ENCODE data around the gene PUS3. TPM values are rescaled to one million over a fixed set of nuclear protein-coding genes. Genes with fewer than 3 reads are reported as not detected.

The PUS3 gene
- total RNA-seq, 4 donors from 2014 or later: 7.3 to 12.2 (median 9.5) TPM

DNA sequence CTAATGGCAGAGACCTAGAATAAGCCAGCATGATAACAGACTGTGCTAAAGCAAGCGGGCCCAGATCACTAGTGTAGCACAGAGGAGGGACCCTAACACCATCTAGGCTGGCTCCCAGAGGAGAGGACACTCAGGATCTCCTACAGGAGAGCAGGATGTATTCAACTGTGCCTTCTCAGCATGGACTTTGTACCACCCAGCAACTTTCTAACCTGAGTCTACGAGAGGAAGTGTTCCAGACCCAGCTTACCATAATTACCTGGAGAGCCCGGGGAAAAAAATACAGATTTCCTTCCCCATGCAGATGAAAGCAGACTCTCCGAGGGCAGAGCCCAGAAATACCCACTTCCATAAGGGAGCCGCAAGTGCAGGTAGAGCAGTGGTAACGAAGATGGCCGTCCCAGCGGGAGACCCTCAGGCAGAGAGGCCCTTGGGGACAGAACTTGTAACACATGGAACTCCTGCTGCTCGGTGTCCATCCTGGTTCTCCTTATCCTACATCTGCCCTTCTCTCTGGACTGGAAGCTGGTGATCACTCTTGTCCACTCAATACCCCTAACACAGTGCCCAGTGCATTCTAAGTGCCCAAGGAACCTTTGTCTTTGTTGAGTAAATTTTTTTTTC lies 21.5 kb upstream of the PUS3 start:
- DNase-seq (ENCODE audit: low spot score): no peak
- TF ChIP-seq, protein P1, sequence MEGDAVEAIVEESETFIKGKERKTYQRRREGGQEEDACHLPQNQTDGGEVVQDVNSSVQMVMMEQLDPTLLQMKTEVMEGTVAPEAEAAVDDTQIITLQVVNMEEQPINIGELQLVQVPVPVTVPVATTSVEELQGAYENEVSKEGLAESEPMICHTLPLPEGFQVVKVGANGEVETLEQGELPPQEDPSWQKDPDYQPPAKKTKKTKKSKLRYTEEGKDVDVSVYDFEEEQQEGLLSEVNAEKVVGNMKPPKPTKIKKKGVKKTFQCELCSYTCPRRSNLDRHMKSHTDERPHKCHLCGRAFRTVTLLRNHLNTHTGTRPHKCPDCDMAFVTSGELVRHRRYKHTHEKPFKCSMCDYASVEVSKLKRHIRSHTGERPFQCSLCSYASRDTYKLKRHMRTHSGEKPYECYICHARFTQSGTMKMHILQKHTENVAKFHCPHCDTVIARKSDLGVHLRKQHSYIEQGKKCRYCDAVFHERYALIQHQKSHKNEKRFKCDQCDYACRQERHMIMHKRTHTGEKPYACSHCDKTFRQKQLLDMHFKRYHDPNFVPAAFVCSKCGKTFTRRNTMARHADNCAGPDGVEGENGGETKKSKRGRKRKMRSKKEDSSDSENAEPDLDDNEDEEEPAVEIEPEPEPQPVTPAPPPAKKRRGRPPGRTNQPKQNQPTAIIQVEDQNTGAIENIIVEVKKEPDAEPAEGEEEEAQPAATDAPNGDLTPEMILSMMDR (IDR thresholded peaks at IDR 0.05): no peak
- no peak for ATAC-seq (ENCODE audit: low FRiP score)

DNA sequence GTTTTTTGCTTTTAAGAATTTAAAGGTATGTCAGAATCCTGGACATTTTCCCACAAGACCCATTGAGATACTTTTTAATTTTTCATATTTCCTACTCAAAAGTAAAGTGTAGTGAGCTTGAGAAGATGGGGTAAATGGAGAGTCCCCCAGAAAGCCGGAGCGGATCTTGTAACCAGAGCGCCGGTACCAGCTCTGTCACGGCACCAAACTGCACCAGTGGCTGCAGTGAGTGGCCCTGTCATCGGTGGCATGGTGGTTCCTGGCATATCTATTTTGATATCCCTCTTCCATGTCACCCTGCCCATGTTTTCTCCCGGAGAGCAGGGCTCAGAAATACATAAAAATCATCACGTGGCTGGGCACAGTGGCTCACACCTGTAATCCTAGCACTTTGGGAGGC lies 20.6 kb upstream of the PUS3 start:
- DNase-seq (ENCODE audit: low spot score) (no peak), ATAC-seq (ENCODE audit: low FRiP score) (no peak)
- TF ChIP-seq, protein P1 (IDR thresholded peaks at IDR 0.05): no peak

DNA sequence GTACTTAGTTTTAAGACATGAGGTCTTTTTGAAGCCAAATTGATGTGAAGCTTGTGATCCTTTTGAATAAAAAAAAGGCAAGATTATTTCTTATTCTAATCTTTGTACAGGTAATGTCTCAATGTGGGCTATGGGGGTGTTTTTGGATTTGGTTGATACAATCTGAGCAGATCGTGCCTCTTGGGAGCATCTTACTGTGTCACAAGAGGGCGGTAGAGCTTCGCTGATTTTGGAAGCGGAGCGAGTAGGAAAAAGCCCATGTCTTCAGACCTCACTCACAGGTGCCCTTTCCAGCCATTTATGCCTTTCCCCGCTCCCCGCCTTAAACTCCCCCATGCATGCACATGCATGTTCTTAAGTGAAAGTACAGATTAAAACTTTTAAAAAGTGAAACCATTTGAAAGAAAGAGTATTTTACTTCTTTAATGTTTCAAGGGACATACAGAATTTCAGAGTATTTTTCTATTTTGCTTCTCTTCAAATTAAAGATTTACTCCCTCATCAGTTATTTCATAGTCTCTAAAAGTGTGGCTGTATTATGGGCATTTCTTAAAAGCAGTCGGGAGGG lies 20.1 kb upstream of the PUS3 start:
- ATAC-seq (ENCODE audit: low FRiP score) (peak; percentile 71), DNase-seq (ENCODE audit: low spot score) (no peak)
- TF ChIP-seq, protein P1 (IDR thresholded peaks at IDR 0.05): peak in 1 of 3 donors; percentile 40

DNA sequence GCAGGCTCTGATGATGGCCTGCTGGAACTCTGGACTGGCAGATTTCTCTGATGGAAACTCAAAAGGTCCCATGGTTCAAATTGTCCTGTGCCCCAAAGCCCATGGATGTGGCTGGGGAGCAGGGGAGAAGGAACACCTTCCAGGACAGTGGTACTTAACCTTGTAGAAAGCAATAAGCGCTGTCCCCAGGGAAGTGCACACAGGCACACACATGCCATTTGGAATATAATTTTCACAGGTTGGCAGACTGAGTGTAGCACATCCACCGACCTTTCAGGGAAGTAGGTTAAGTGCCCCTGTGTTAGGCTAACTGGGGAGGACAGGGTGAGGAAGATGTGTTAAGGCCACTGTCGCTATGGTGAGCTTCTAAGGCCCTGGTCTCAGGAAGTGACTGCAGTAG lies 19.1 kb upstream of the PUS3 start:
- TF ChIP-seq, protein P1 (IDR thresholded peaks at IDR 0.05): no peak
- ATAC-seq (ENCODE audit: low FRiP score): no peak
- no peak for DNase-seq (ENCODE audit: low spot score)

DNA sequence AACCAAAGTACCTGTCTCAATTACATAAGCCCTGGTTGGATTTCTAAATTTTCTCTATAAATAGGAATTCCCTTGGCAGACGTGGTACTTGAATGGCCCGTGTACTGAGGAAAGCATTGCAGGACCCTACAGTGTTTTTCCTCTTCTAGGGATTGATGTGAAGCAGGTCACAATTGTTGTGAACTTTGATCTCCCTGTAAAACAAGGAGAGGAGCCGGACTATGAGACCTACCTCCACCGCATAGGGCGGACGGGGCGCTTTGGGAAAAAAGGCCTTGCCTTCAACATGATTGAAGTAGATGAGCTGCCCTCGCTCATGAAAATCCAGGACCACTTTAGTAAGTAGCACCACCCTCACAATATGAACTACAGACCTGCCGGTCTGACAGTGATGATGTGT lies 18.0 kb upstream of the PUS3 start:
- TF ChIP-seq, protein P1 (IDR thresholded peaks at IDR 0.05): no peak
- ATAC-seq (ENCODE audit: low FRiP score): no peak
- no peak for DNase-seq (ENCODE audit: low spot score)

DNA sequence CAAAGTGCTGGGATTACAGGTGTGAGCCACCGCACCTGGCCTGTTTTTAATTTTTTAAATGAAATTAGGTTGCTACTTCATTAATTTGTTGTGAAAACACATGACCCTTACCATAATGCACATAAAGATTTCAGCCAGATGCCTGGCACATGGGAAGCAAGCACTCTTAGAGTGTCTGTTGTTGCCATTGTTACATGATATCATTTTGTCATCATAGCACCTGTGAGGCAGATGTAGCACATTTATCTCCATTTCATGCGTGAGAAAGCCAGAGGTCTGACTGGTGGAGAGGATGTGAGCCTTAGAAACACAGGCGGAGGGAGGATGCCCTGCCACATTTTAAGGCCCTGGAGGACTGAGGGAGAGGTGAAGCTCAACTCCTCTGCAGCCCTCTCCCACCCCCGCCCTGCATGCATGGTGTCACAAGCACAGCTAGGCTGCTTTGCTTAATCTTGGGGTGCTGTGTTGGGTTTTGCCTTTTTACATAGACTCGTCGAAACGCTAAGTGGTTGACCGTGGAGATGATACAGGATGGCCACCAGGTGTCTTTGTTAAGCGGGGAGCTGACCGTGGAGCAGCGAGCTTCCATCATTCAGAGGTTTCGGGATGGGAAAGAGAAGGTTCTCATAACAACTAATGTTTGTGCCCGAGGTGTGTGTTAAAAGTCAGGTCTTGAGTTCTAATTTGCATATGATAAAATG lies 15.3 kb upstream of the PUS3 start:
- ATAC-seq (ENCODE audit: low FRiP score) (no peak), DNase-seq (ENCODE audit: low spot score) (no peak)
- TF ChIP-seq, protein P1 (IDR thresholded peaks at IDR 0.05): no peak
